ENCODE measurements around the gene LEMD1.
"Not testable (repeated sequence)": the region's sequence is repeated elsewhere in the genome, so short reads cannot be mapped to it uniquely, and the experiment has no call there.

Gene LEMD1

GRCh38 chr1:205417870-205418635, 3.8 kb downstream of the LEMD1 start:
- no peak overlapping the region for H3K4me3 Mint-ChIP-seq
- H3K36me3 Mint-ChIP-seq (ENCODE audit: low read depth): peaks cover 4% of the 10 kb centered on the region
- no peak overlapping the region for H3K27ac Mint-ChIP-seq
- H3K4me1 Mint-ChIP-seq: peaks cover 13% of the 10 kb centered on the region
- no peaks in the 10 kb centered on the region for H3K9me3 Mint-ChIP-seq
- peaks cover 18% of the 10 kb centered on the region for H3K27me3 Mint-ChIP-seq (ENCODE audit: low read depth, poor library complexity)
- DNase-seq: no peak
- no peak for TF ChIP-seq CTCF (IDR thresholded peaks at IDR 0.05)

GRCh38 chr1:205416322-205416721, 5.5 kb downstream of the LEMD1 start:
- TF ChIP-seq CTCF (IDR thresholded peaks at IDR 0.05): no peak
- H3K27me3 Mint-ChIP-seq (ENCODE audit: low read depth, poor library complexity): peaks cover 10% of the 10 kb centered on the region
- H3K9me3 Mint-ChIP-seq: no peaks in the 10 kb centered on the region
- peaks cover 4% of the 10 kb centered on the region for H3K36me3 Mint-ChIP-seq (ENCODE audit: low read depth)
- no peak for DNase-seq
- no peak overlapping the region for H3K4me3 Mint-ChIP-seq
- no peak overlapping the region for H3K27ac Mint-ChIP-seq
- peaks cover 13% of the 10 kb centered on the region for H3K4me1 Mint-ChIP-seq

- Mint-ChIP-seq H3K36me3 (ENCODE audit: low read depth) (peaks cover 13% of the 10 kb centered on the region), H3K27ac (peak overlapping the region; percentile 2), H3K4me3 (no peak overlapping the region), H3K9me3 (peaks cover 16% of the 10 kb centered on the region), H3K4me1 (peaks cover 10% of the 10 kb centered on the region), H3K27me3 (ENCODE audit: low read depth, poor library complexity) (peaks cover 25% of the 10 kb centered on the region)
- no peak for TF ChIP-seq CTCF (IDR thresholded peaks at IDR 0.05)
- DNase-seq: peak; percentile 19
Observed at GRCh38 chr1:205410581-205411298, 11.1 kb downstream of the LEMD1 start.

GRCh38 chr1:205407970-205408369, 13.9 kb downstream of the LEMD1 start:
- Mint-ChIP-seq H3K36me3 (ENCODE audit: low read depth) (peaks cover 18% of the 10 kb centered on the region), H3K27ac (no peak overlapping the region), H3K9me3 (peaks cover 34% of the 10 kb centered on the region), H3K27me3 (ENCODE audit: low read depth, poor library complexity) (peaks cover 26% of the 10 kb centered on the region), H3K4me1 (peaks cover 10% of the 10 kb centered on the region), H3K4me3 (no peak overlapping the region)
- no peak for DNase-seq
- no peak for TF ChIP-seq CTCF (IDR thresholded peaks at IDR 0.05)

- Mint-ChIP-seq H3K27me3 (ENCODE audit: low read depth, poor library complexity) (peaks cover 24% of the 10 kb centered on the region), H3K36me3 (ENCODE audit: low read depth) (peaks cover 18% of the 10 kb centered on the region), H3K9me3 (peaks cover 38% of the 10 kb centered on the region)
- not testable (repeated sequence) for H3K4me3 Mint-ChIP-seq, H3K4me1 Mint-ChIP-seq, DNase-seq, H3K27ac Mint-ChIP-seq
Observed at GRCh38 chr1:205406252-205406651, 15.6 kb downstream of the LEMD1 start.

GRCh38 chr1:205404484-205404883, 17.4 kb downstream of the LEMD1 start:
- not testable (repeated sequence) for H3K4me3 Mint-ChIP-seq, H3K4me1 Mint-ChIP-seq, H3K27ac Mint-ChIP-seq, DNase-seq
- H3K9me3 Mint-ChIP-seq: peaks cover 38% of the 10 kb centered on the region
- H3K27me3 Mint-ChIP-seq (ENCODE audit: low read depth, poor library complexity): peaks cover 18% of the 10 kb centered on the region
- H3K36me3 Mint-ChIP-seq (ENCODE audit: low read depth): peaks cover 18% of the 10 kb centered on the region
